ENCODE results near the gene VSNL1.

GRCh38 chr2:17628349-17629261, 88.1 kb downstream of the VSNL1 start:
- TF ChIP-seq, protein P1, sequence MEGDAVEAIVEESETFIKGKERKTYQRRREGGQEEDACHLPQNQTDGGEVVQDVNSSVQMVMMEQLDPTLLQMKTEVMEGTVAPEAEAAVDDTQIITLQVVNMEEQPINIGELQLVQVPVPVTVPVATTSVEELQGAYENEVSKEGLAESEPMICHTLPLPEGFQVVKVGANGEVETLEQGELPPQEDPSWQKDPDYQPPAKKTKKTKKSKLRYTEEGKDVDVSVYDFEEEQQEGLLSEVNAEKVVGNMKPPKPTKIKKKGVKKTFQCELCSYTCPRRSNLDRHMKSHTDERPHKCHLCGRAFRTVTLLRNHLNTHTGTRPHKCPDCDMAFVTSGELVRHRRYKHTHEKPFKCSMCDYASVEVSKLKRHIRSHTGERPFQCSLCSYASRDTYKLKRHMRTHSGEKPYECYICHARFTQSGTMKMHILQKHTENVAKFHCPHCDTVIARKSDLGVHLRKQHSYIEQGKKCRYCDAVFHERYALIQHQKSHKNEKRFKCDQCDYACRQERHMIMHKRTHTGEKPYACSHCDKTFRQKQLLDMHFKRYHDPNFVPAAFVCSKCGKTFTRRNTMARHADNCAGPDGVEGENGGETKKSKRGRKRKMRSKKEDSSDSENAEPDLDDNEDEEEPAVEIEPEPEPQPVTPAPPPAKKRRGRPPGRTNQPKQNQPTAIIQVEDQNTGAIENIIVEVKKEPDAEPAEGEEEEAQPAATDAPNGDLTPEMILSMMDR (conservative IDR thresholded peaks at IDR 0.05 in 1 of 2, IDR thresholded peaks at IDR 0.05 in 1 of 2; ENCODE audit: extremely low read depth in 1 of 2, insufficient read depth in 1 of 2, low read depth in 1 of 2, low read length in 2 of 2): no peak
- no peak for TF ChIP-seq EZH2 (IDR thresholded peaks at IDR 0.05; ENCODE audit: borderline replicate concordance, low read length)
